HEK293T (cell line): ENCODE measurements around the gene FCMR.

Experiments used
- ARNT ChIP-seq: fragments of 450-650 bp; IDR thresholded peaks from 2 replicates; pipeline ENCODE4 v1.6.1; 2017; ENCODE audit warnings: mild to moderate bottlenecking
- BHLHE40 ChIP-seq: fragments of 450-650 bp; IDR thresholded peaks from 2 replicates; pipeline ENCODE4 v1.6.1; 2016; ENCODE audit warnings: mild to moderate bottlenecking, moderate library complexity, borderline replicate concordance
- FOXK2 ChIP-seq: fragments of 450-650 bp; IDR thresholded peaks from 2 replicates; pipeline ENCODE4 v1.6.1; 2016; ENCODE audit warnings: mild to moderate bottlenecking
- FOXM1 ChIP-seq: fragments of 450-650 bp; IDR thresholded peaks from 2 replicates; pipeline ENCODE4 v1.6.1; 2017; ENCODE audit warnings: mild to moderate bottlenecking, borderline replicate concordance
- LEF1 ChIP-seq: fragments of 450-650 bp; IDR thresholded peaks from 2 replicates; pipeline ENCODE4 v1.6.1; 2017; ENCODE audit warnings: mild to moderate bottlenecking, borderline replicate concordance
- SUZ12 ChIP-seq: fragments of 450-650 bp; IDR thresholded peaks from 2 replicates; pipeline ENCODE4 v1.6.1; 2016; ENCODE audit warnings: mild to moderate bottlenecking
- TARDBP ChIP-seq: fragments of 450-650 bp; IDR thresholded peaks from 2 replicates; pipeline ENCODE4 v1.6.1; 2016
- ZNF384 ChIP-seq: fragments of 450-650 bp; IDR thresholded peaks from 2 replicates; pipeline ENCODE4 v1.6.1; 2016

GRCh38 chr1:206898089-206898914 lies 23.4 kb downstream of the FCMR start:
- no peak for TF ChIP-seq TARDBP
- no peak for TF ChIP-seq LEF1
- TF ChIP-seq FOXM1 = no peak
- TF ChIP-seq ARNT = no peak
- TF ChIP-seq ZNF384 = no peak
- TF ChIP-seq FOXK2 = no peak
- no peak for TF ChIP-seq SUZ12
- no peak for TF ChIP-seq BHLHE40
